ENCODE results near the gene CROCC2.

DNA sequence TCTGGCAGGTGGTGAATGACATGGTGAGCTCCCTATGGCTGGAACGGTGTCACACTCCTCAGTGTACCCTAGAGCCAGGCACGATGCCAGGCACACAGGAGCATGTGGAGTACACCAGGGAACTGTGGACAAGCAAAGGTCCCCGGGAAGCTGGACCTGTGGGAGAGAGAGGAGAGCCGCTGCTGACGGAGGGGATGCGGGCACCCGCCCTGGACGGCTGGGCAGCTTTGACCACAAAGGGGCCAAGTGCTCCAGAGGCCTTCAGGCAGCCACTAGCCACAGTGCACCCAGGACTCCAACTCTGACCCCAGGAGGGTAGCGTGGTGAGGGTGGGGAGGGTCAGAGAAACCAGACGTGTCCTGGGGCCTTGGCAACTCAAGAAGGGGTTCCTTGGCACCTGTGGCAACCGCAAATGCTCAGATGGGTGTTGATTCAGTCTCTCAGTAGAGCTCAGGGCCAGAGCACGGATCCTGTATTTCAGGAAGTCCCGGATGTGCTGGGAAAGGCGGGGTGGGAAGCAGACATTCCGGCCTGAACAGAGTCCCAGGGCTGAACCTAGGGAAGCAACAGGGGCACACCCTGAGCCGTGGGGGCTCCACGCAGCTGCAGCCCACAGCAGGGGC lies 7.9 kb upstream of the CROCC2 start:
- no peak for TF ChIP-seq ZNF629 (tag by site-specific recombination; IDR thresholded peaks at IDR 0.05)
- no peak for TF ChIP-seq KLF9 (tag by site-specific recombination; IDR thresholded peaks at IDR 0.05; ENCODE audit: low read depth)
- no peak for TF ChIP-seq CTCF (tag by site-specific recombination; IDR thresholded peaks at IDR 0.05)
- TF ChIP-seq ZBTB21 (tag by site-specific recombination; IDR thresholded peaks at IDR 0.05) = no peak
- TF ChIP-seq ZFP37 (tag by site-specific recombination; IDR thresholded peaks at IDR 0.05) = no peak
- TF ChIP-seq ZNF24 (tag by site-specific recombination; IDR thresholded peaks at IDR 0.05) = no peak
- no peak for TF ChIP-seq ZNF837 (tag by site-specific recombination; IDR thresholded peaks at IDR 0.05)
- no peak for TF ChIP-seq ZNF211 (tag by site-specific recombination; IDR thresholded peaks at IDR 0.05; ENCODE audit: low read depth)
- no peak for TF ChIP-seq ZBTB6 (tag by site-specific recombination; IDR thresholded peaks at IDR 0.05)
- TF ChIP-seq ZNF76 (tag by site-specific recombination; IDR thresholded peaks at IDR 0.05; ENCODE audit: borderline replicate concordance, low read depth) = no peak
- no peak for TF ChIP-seq YY1 (tag by site-specific recombination; IDR thresholded peaks at IDR 0.05)
- no peak for TF ChIP-seq BCL6B (tag by site-specific recombination; IDR thresholded peaks at IDR 0.05)
- no peak for TF ChIP-seq ZBTB48 (tag by site-specific recombination; IDR thresholded peaks at IDR 0.05)
- no peak for TF ChIP-seq SP2 (tag by site-specific recombination; IDR thresholded peaks at IDR 0.05)
